Measurements from ENCODE around the gene RAI1.

Gene RAI1

DNA sequence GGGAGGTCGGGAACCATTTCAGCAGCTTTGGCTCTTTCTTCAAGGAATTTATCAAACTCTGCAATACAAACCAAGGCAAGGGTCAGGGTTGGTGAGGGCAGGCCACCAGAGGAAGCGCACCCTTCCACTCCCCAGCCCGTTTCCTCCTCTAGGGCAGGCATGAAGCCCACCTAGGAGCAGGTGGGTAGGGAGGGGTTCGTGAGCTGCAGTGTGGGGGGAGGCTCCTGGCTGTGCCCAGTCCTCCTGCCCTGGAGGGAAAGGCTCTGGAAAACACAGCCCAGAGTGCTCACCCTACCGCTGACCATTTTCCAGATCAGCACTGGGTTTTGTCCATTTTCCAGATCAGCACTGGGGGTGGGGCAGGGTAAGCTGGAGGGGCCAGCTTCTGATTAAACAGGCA, 166.5 kb downstream of the RAI1 start:
- DNase-seq = no peak
- no peak for TF ChIP-seq GATA1 (IDR thresholded peaks at IDR 0.05; ENCODE audit: low read depth, low read length)
- TF ChIP-seq POLR2A (IDR thresholded peaks at IDR 0.05; ENCODE audit: low read length) = no peak

GRCh38 chr17:17848311-17849082, 167.2 kb downstream of the RAI1 start:
- DNase-seq = no peak
- TF ChIP-seq GATA1 (IDR thresholded peaks at IDR 0.05; ENCODE audit: low read depth, low read length) = no peak
- TF ChIP-seq POLR2A (IDR thresholded peaks at IDR 0.05; ENCODE audit: low read length) = no peak

DNA sequence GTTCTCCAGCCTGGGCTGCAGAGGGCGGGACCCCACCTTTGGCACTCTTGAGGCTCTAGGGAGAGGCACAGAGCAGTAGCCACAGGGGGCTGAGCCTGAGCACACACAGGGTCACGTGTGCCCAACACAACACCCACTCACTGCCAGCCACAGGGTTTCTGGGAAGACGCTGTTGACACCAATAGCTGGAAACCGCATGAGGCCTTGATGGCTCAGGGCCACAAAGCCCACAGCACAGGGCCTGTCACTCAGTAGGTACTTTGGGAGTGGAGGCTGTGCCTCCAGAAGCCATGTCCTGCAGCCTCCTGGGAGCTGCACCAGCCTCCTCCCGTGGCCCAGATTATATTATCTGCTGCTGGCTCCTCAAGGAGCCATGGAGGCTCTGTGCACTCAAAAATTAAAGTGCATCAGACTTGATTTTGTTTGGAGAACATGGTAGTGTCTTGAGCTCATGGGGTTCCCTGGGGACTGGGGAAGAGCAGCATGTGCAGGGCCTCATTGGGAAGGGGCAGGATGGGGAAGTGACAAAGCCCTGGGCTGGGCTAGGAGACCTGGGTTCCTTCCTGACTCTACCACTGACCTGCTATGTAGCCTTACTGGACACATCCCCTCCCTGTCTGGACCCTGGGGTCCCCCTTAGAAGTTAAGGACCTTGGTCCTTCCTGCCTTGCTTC, 168.0 kb downstream of the RAI1 start:
- TF ChIP-seq GATA1 (IDR thresholded peaks at IDR 0.05; ENCODE audit: low read depth, low read length) = no peak
- TF ChIP-seq POLR2A (IDR thresholded peaks at IDR 0.05; ENCODE audit: low read length) = peak; percentile 37
- DNase-seq = peak; percentile 77 to 80

GRCh38 chr17:17849845-17850373, 168.7 kb downstream of the RAI1 start:
- peak; percentile 89 for DNase-seq
- TF ChIP-seq POLR2A (IDR thresholded peaks at IDR 0.05; ENCODE audit: low read length) = no peak
- TF ChIP-seq GATA1 (IDR thresholded peaks at IDR 0.05; ENCODE audit: low read depth, low read length) = no peak

DNA sequence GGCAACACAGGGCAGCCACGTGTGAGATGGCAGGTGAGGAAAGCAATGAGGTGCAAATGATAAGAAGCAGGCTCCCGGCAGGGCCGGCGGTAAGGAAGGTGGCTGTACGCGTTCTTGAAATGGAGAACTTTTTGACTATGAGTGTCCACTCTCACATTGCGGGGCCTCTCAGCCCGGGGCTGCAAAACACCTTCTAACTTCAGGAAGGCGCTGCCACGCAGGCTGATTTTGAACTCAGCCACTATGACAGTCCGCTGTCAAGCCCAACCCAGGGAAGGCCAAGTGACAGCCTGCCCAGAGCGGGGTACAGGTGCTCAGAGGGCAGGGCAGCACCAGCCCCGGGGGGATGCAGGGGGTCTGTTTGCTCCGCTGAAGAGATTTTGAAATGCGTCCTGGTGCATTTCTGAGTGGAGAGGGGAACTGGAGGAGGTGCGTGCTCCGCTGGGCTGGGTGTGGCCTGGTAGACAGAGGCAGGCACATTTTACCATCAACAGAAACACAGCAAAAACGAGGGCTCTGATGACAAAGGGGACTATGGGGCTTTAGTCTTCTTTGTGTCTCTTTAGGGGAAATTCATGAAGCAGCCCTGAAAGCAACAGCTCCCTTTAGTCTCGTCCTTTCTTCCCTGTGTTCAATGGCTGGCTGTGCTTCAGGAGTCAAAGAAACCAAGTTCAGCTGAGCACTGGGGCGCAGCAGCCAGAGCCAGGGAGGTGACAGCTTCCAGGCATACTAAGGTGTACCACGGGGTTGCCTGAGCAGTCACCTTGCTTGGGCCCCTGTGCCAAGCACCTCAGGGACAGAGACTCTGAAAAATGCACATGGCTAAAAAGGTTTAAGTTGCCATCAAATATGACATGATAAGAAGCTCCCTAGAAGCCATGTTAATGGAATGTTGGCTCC, 170.1 kb downstream of the RAI1 start:
- TF ChIP-seq POLR2A (IDR thresholded peaks at IDR 0.05; ENCODE audit: low read length) = no peak
- no peak for TF ChIP-seq GATA1 (IDR thresholded peaks at IDR 0.05; ENCODE audit: low read depth, low read length)
- no peak for DNase-seq

DNA sequence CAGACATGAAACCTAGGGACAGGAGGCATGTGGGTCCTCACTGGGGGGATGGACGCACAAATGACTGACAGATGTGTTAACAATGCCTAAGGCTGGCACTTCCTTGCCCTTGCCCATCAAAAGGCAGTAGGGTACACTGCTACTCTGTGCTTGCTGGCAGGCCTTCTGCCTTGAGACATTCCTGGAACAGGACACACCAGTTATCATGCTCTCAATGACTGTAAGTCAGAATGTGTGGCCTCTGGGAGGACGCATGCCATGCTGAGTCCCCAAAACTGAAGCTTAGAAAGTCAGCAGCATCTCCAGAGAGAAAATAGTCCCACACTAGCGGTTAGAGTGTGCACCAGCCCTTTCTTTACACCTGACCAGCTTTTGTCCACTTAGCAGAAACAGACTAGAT, 171.7 kb downstream of the RAI1 start:
- DNase-seq = no peak
- TF ChIP-seq GATA1 (IDR thresholded peaks at IDR 0.05; ENCODE audit: low read depth, low read length) = no peak
- TF ChIP-seq POLR2A (IDR thresholded peaks at IDR 0.05; ENCODE audit: low read length) = no peak

DNA sequence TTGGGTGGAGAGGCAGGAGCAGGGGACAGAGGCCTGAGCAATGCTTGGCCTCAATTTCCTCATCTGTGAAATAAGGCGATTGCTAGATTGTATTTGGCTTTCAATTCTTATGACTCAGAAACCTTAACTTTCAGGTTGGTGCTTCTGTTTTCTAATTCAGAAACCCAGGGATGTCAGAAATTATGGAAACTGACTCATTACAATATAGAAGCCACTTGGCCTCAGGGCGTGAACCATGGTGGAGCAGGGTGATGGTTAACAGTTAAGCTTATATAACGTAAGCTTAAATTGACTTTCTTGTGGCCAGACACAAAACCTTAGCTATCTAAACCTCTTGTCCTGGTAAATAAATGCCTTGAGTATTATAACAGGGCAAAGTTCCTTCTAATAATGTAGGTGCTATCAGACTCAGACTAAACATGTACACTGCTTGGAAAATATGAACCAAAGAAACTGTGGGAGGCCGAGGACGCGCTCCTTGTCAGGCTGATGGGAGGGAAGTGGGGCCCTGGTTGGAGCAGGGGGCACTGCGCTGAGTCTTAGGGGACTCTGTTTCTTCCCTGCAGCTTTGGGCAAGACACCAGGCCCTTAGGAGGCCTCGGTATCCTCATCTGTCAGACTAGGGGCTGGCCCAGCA, 172.7 kb downstream of the RAI1 start:
- no peak for DNase-seq
- no peak for TF ChIP-seq POLR2A (IDR thresholded peaks at IDR 0.05; ENCODE audit: low read length)
- no peak for TF ChIP-seq GATA1 (IDR thresholded peaks at IDR 0.05; ENCODE audit: low read depth, low read length)

DNA sequence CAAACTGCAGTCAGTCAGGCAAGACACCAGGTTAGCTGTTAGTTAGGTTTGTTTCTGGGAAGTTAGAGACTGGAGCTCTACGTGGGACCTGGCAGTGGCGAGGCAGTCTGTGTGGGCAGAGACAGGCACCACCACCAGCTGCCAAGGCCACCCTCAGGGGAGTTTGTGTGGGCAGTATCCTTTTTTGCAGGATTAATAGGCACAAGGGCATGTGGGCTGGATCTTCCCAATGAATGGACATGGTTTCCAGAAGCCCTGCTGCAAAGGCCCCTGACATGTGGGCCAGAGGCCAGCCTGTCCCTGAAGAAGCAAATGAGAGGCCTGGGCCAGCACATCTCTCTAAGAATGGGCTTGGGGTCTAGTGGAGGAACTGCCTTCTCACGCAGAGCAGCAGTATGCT, 174.7 kb downstream of the RAI1 start:
- TF ChIP-seq POLR2A (IDR thresholded peaks at IDR 0.05; ENCODE audit: low read length) (no peak), GATA1 (IDR thresholded peaks at IDR 0.05; ENCODE audit: low read depth, low read length) (no peak)
- no peak for DNase-seq

DNA sequence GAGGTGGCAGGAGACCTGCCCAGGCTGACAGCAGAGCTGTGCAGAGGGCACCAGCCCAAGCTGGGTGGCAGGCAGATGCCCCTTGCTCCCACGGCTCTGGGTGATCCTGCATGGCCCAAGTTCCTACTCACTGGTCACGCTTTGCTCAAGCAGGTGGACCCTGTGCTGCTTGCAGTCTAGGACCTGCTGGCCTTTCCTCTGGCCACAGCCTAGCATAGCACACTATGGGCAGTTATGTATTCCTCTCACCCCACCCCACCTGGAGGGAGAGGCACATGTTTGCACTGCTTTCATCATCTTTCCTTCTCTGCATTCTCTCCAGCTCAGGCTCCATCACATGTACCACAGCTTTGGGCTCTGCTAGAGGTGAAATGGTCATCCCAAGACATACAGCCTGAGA, 175.1 kb downstream of the RAI1 start:
- TF ChIP-seq GATA1 (IDR thresholded peaks at IDR 0.05; ENCODE audit: low read depth, low read length) = no peak
- TF ChIP-seq POLR2A (IDR thresholded peaks at IDR 0.05; ENCODE audit: low read length) = no peak
- DNase-seq = no peak

GRCh38 chr17:17857496-17857895, 176.2 kb downstream of the RAI1 start:
- no peak for DNase-seq
- TF ChIP-seq POLR2A (IDR thresholded peaks at IDR 0.05; ENCODE audit: low read length) = no peak
- TF ChIP-seq GATA1 (IDR thresholded peaks at IDR 0.05; ENCODE audit: low read depth, low read length) = no peak

GRCh38 chr17:17859909-17860765, 178.9 kb downstream of the RAI1 start:
- TF ChIP-seq GATA1 (IDR thresholded peaks at IDR 0.05; ENCODE audit: low read depth, low read length) (no peak), POLR2A (IDR thresholded peaks at IDR 0.05; ENCODE audit: low read length) (no peak)
- DNase-seq = peak; percentile 61 to 85

DNA sequence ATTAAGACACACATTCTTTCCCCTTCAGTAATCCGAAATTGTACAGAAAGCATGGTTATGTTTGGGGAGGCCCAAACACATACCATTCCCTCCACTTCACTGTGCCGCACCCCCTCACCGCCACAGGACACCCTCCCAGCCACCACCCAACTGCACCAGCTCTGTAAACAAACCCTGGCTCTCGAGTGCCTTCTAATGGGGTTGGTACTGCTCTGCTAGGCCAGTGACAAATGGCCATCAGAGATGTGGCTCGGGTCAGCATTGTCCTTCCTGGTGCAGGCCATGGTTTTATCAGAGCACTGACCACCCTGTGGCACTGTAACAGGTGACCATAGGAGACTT, 179.5 kb downstream of the RAI1 start:
- DNase-seq = no peak
- TF ChIP-seq GATA1 (IDR thresholded peaks at IDR 0.05; ENCODE audit: low read depth, low read length) = no peak
- TF ChIP-seq POLR2A (IDR thresholded peaks at IDR 0.05; ENCODE audit: low read length) = no peak

All from erythroblast (primary cell).